GM20000 (cell line): ENCODE data around the gene KCNK16.
"Not testable (repeated sequence)": the region's sequence is repeated elsewhere in the genome, so short reads cannot be mapped to it uniquely, and the experiment has no call there.

Experiments
- DNase-seq: peaks from one replicate; pipeline ENCODE4 v3.0.0; 2012; ENCODE audit warnings: low spot score
- TF ChIP-seq, protein P1 (sequence below): IDR thresholded peaks from 2 replicates; pipeline ENCODE4 v1.5.1; 2012; ENCODE audit warnings: mild to moderate bottlenecking, control low read depth; ENCODE audit errors: extremely low read depth, missing control alignments

KCNK16 gene

DNA sequence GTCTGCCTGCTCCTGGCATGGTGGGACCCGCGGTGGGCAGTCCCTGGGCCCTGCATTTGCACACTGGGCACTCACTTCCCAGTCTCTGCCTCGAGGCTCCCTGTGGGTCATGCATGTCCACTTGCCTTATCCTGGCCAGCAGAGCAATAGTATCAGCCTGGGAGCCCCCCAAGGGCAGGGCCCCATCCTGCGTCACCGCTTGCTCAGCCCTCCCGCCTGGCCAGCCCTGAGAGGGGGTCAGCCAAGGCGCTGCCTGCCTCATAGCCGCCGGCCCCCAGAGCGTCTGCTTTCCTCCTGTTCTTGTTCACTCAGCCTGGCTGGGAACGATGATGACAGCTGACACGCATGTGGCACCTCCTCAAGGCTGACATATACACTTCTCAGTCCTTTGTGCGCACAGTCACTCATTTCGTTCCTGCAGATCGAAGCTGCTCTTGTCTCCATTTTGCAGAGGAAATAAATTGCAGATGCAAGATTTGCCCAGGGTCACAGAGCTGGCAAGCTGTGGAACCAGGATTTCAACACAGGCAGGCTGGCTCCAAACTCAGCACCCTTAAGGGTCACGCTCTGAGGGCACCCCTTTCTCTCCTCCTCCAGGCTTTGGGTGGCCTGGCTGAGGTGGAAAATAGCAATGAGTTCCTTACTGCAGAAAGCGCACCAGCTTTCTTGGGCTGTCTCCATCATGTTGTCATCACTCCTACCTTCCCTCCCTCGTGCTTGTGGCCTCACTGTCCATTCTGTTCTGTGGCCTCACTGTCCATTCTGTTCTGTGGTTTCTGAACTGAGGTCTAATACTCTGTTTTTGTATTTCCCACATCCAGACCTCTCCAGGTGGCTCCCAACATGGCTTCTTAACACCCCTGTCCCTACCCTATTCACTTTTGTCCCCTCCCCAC is 25.5 kb downstream of the KCNK16 start:
- TF ChIP-seq, protein P1, sequence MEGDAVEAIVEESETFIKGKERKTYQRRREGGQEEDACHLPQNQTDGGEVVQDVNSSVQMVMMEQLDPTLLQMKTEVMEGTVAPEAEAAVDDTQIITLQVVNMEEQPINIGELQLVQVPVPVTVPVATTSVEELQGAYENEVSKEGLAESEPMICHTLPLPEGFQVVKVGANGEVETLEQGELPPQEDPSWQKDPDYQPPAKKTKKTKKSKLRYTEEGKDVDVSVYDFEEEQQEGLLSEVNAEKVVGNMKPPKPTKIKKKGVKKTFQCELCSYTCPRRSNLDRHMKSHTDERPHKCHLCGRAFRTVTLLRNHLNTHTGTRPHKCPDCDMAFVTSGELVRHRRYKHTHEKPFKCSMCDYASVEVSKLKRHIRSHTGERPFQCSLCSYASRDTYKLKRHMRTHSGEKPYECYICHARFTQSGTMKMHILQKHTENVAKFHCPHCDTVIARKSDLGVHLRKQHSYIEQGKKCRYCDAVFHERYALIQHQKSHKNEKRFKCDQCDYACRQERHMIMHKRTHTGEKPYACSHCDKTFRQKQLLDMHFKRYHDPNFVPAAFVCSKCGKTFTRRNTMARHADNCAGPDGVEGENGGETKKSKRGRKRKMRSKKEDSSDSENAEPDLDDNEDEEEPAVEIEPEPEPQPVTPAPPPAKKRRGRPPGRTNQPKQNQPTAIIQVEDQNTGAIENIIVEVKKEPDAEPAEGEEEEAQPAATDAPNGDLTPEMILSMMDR, result no peak
- no peak for DNase-seq

DNA sequence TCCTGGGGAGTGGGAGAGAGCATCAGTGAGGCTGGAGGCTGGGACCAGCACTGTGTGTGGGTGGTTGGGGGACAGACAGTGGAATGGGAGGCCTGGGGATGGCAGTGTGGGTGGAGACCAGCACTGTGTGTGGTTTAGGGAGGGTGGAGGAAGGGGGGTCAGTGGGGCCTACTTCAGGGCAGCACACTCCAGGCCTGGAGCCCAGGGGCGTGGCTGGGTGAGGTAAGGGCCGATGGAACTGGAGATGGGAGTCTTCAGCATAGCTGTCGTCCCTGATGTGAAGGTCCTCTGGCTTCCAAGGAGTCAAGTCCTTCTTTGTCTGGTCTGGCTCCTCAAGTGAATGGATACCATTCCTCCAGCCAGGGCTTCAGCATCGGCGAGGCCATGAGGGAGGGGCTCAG is 26.9 kb downstream of the KCNK16 start:
- TF ChIP-seq, protein P1, result no peak
- no peak for DNase-seq

DNA sequence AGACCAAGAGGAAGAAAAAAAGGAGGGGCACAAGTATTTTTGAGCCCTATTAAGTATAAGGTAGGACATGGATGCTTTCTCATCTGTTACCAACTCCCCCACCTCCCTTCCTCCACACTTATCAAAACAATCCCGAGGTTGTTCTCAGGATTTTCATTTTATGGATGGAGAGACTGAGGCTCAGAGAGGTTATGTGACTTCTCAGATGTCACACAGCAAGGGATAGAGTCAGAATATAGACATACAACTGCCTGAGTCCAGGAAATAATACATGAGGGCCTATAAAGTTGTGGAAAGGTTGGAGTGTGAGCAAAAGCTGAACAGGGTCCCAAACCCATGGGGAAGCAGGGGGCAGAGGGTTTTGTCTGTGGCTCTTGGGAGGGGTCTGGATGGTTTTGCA is 27.6 kb downstream of the KCNK16 start:
- DNase-seq, result no peak

DNA sequence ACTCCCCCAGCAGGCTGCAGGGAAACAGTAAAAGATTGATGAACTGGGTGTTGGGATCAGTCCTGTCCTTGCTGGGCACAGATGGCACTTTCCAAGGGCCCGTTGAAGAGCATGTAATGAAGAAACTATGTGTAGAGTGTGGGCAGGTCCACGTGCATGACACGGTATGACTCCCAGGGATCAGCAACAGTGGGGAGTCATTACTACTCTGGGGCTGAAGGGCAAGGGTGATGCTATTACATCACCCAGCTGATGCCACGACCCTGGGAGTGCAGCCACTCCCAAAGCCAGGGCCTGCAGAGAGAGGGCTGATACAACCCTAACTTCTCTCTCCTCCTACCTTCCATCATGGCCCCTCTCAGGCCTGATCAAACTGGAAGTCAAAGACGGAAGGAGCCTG is 28.4 kb downstream of the KCNK16 start:
- TF ChIP-seq, protein P1, result no peak
- no peak for DNase-seq

More for the DNA sequence above, 27.6 kb downstream of the KCNK16 start:
- TF ChIP-seq, protein P1, result no peak

DNA sequence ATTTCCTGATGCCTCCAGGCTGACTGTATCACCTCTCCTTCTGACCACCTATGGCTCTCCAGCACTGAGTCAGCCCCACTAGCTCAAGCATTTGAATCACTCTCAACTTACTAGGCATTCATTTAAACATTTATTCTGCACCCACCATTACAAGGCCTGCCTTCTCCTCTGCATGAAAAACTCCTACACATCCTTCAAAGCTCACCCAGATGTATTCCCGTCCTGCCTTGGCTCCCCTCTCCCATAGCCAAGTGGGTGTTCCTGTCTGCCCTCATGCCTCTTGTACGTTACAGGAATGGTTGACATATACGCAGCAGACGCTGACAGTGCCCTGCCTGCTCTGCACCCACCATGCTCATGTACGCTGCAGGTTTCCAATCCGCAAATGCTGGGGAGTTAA is 29.9 kb downstream of the KCNK16 start:
- TF ChIP-seq, protein P1, result no peak
- DNase-seq, result no peak

DNA sequence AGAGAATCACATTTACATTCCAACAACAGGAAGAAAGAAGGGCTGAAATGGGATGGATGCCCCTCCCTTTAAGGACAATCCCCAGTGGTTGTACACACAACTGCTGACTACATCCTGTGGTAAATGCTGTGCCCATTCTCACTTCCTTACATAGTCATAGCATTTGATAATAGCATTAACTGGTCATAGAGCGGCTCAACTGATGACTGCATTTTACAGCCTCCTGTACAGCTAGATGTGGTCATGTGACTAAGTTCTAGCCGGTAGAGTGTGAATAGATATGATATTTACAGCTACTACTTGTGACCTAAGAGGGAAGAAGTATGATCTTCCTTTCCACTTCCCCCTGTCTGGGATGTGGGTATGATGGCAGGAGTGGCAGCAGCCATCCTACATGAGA is 33.0 kb downstream of the KCNK16 start:
- DNase-seq, result no peak
- TF ChIP-seq, protein P1, result no peak

DNA sequence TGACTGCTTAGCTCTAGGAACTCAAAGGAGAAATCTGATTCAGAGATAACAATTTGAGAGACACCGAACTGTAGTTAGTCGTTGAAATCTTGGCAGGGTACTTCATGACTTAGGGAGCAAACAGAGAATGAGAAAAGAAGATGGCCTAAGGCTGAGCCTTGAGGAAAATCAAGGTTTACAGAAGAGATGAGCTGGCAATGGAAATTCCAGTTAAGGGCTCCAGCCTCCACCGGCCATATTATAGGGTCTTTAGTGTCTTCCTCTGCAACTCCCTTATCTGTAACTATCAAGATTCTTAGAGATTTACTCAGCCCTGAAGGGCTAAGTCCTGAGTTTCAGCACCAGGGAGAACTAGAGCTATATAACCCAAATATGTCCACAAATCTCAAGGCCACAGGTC is 34.9 kb downstream of the KCNK16 start:
- TF ChIP-seq, protein P1, result no peak
- DNase-seq, result no peak

DNA sequence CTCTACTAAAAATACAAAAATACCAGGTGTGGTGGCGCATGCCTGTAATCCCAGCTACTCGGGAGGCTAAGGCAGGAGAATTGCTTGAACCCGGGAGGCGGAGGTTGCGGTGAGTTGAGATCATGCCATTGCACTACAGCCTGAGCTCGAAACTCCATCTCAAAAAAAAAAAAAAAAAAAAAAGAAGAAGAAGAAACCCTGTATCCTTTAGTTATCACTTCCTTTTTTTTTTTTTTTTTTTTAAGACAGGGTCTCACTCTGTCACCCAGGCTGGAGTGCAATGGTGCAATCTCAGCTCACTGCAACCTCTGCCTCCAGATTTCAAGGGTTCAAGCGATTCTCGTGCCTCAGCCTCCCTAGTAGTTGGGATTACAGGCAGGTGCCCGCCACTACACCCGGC is 35.9 kb downstream of the KCNK16 start:
- DNase-seq, result not testable (repeated sequence)
